ENCODE results near the gene MCRIP2.

MCRIP2 gene

GRCh38 chr16:641326-642188 is at the start of gene MCRIP2:
TSS of gene MCRIP2 (plus strand) at chr16:641828. CDS start at chr16:641992, 164 bp downstream.
- H2AFZ ChIP-seq (ENCODE audit: low read length), result no peak within 1 kb of the TSS
- H3K9ac ChIP-seq (ENCODE audit: low read length), result peak within 1 kb of the TSS; percentile 80
- no peaks in the 10 kb centered on the region for H3K27me3 ChIP-seq (ENCODE audit: insufficient read depth, low read length)
- no peaks in the 10 kb centered on the region for H3K9me2 ChIP-seq (ENCODE audit: low read depth, low read length)
- no peaks in the 10 kb centered on the region for H3K79me2 ChIP-seq (ENCODE audit: insufficient read depth, low read length)
- peaks cover 5% of the 10 kb centered on the region; the same call in 1 of the 2 replicates for H3K36me3 ChIP-seq (ENCODE audit: insufficient read depth, low read length)
- H3F3A ChIP-seq (ENCODE audit: insufficient read depth, low read length), result no peaks in the 10 kb centered on the region
- H3K4me1 ChIP-seq (ENCODE audit: insufficient read depth, low read length, severe bottlenecking), result peaks cover 46% of the 10 kb centered on the region
- TF ChIP-seq EZH2 (IDR thresholded peaks at IDR 0.05; ENCODE audit: borderline replicate concordance, low read length) (no peak), CTCF (IDR thresholded peaks at IDR 0.05; ENCODE audit: low read length) (no peak)
- peak within 1 kb of the TSS; percentile 80 for H3K4me3 ChIP-seq (ENCODE audit: low read depth, low read length, poor library complexity, severe bottlenecking)
- peak within 1 kb of the TSS; percentile 40 for H3K27ac ChIP-seq (ENCODE audit: low read depth, low read length, poor library complexity, severe bottlenecking)
- H4K20me1 ChIP-seq (ENCODE audit: insufficient read depth, low read length), result no peaks in the 10 kb centered on the region
- no peaks in the 10 kb centered on the region for H3K9me3 ChIP-seq (ENCODE audit: low read length)
- peak within 1 kb of the TSS; percentile 82 for H3K4me2 ChIP-seq (ENCODE audit: low read length)

GRCh38 chr16:591892-592517 is 49.6 kb upstream of the MCRIP2 start:
- Histone ChIP-seq H3K4me2 (ENCODE audit: low read length) (no peak overlapping the region), H3K27ac (ENCODE audit: low read depth, low read length, poor library complexity, severe bottlenecking) (no peak overlapping the region), H3F3A (ENCODE audit: insufficient read depth, low read length) (no peaks in the 10 kb centered on the region), H4K20me1 (ENCODE audit: insufficient read depth, low read length) (no peaks in the 10 kb centered on the region), H3K9ac (ENCODE audit: low read length) (no peak overlapping the region; the same call in 1 of the 2 replicates), H3K27me3 (ENCODE audit: insufficient read depth, low read length) (no peaks in the 10 kb centered on the region), H2AFZ (ENCODE audit: low read length) (no peak overlapping the region), H3K36me3 (ENCODE audit: insufficient read depth, low read length) (no peaks in the 10 kb centered on the region), H3K4me1 (ENCODE audit: insufficient read depth, low read length, severe bottlenecking) (peaks cover 37% of the 10 kb centered on the region), H3K9me2 (ENCODE audit: low read depth, low read length) (no peaks in the 10 kb centered on the region), H3K4me3 (ENCODE audit: low read depth, low read length, poor library complexity, severe bottlenecking) (no peak overlapping the region), H3K9me3 (ENCODE audit: low read length) (no peaks in the 10 kb centered on the region), H3K79me2 (ENCODE audit: insufficient read depth, low read length) (no peaks in the 10 kb centered on the region)
- TF ChIP-seq EZH2 (IDR thresholded peaks at IDR 0.05; ENCODE audit: borderline replicate concordance, low read length) (no peak), CTCF (IDR thresholded peaks at IDR 0.05; ENCODE audit: low read length) (no peak)

- no peak for TF ChIP-seq EZH2 (IDR thresholded peaks at IDR 0.05; ENCODE audit: borderline replicate concordance, low read length)
- no peak for TF ChIP-seq CTCF (IDR thresholded peaks at IDR 0.05; ENCODE audit: low read length)
- Histone ChIP-seq H3K9ac (ENCODE audit: low read length) (no peak overlapping the region; the same call in 1 of the 2 replicates), H3K27ac (ENCODE audit: low read depth, low read length, poor library complexity, severe bottlenecking) (peak overlapping the region; percentile 3), H3K4me3 (ENCODE audit: low read depth, low read length, poor library complexity, severe bottlenecking) (no peak overlapping the region), H4K20me1 (ENCODE audit: insufficient read depth, low read length) (no peaks in the 10 kb centered on the region), H3K27me3 (ENCODE audit: insufficient read depth, low read length) (no peaks in the 10 kb centered on the region), H3K4me2 (ENCODE audit: low read length) (no peak overlapping the region; the same call in 1 of the 2 replicates), H3F3A (ENCODE audit: insufficient read depth, low read length) (no peaks in the 10 kb centered on the region), H3K79me2 (ENCODE audit: insufficient read depth, low read length) (no peaks in the 10 kb centered on the region), H3K4me1 (ENCODE audit: insufficient read depth, low read length, severe bottlenecking) (peaks cover 32% of the 10 kb centered on the region), H3K36me3 (ENCODE audit: insufficient read depth, low read length) (no peaks in the 10 kb centered on the region), H3K9me2 (ENCODE audit: low read depth, low read length) (no peaks in the 10 kb centered on the region), H2AFZ (ENCODE audit: low read length) (no peak overlapping the region), H3K9me3 (ENCODE audit: low read length) (no peaks in the 10 kb centered on the region)
Measured at GRCh38 chr16:592518-593306, 48.9 kb upstream of the MCRIP2 start.
